ENCODE results near the gene GCLC.

DNA sequence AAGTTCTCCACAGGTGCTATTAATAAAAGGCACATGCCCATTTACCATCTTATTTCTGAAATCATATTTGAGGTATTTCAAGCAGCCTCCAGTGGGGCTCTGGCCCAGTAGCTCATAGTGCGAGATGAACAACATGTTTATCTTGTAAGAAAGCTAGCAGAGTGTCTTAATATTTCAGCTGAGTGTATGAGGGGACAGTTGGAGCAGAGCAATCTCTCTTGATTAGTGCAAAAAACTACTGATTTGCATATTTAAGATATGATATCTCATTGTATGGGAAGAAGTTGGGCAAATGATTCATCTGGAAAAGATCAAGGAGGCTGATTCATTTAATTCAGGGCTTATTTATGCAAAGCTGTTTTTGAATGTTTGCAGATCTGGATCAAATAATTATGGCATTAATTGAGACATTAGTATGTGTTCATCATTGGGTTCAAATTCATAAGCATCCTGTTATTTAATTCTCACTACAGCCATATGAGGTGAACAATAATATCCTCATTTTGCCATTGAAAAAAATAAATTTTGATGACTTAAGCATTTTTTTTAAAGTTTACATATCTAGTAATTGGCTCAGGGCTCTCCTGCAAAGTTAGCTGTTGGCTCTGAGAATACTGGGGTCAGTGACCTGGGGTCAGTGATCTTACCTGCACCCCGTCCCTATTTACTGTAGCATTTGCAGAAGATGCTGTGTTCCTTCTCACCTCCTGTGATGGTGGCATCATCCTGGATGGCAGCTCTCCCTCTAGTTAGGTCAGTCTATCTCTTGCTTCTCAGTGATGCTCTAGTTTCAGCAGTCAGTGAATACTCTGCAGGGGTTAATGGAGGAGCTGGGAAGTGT is 24.1 kb upstream of the GCLC start:
- no peak for TF ChIP-seq EZH2 (IDR thresholded peaks at IDR 0.05; ENCODE audit: borderline replicate concordance, insufficient read depth, low read depth, low read length, poor library complexity, severe bottlenecking)
- TF ChIP-seq, protein P1, sequence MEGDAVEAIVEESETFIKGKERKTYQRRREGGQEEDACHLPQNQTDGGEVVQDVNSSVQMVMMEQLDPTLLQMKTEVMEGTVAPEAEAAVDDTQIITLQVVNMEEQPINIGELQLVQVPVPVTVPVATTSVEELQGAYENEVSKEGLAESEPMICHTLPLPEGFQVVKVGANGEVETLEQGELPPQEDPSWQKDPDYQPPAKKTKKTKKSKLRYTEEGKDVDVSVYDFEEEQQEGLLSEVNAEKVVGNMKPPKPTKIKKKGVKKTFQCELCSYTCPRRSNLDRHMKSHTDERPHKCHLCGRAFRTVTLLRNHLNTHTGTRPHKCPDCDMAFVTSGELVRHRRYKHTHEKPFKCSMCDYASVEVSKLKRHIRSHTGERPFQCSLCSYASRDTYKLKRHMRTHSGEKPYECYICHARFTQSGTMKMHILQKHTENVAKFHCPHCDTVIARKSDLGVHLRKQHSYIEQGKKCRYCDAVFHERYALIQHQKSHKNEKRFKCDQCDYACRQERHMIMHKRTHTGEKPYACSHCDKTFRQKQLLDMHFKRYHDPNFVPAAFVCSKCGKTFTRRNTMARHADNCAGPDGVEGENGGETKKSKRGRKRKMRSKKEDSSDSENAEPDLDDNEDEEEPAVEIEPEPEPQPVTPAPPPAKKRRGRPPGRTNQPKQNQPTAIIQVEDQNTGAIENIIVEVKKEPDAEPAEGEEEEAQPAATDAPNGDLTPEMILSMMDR (IDR thresholded peaks at IDR 0.05) = no peak

Data from B cell (primary cell).